AG09309 (cell line): Measurements from ENCODE around the gene ATXN2.

ENCODE experiments used
- DNase-seq: peaks from one replicate; pipeline ENCODE4 v3.0.0-alpha.2; 2010; ENCODE audit warnings: low read depth
- H3K4me3 ChIP-seq: 2 replicates; pipeline ENCODE4 v1.5.1; 2011; ENCODE audit warnings: mild to moderate bottlenecking, low read depth, low read length, moderate library complexity; ENCODE audit not compliant: control insufficient read depth
- CTCF ChIP-seq: IDR thresholded peaks from 2 replicates; pipeline ENCODE4 v1.5.1; 2011; ENCODE audit warnings: mild to moderate bottlenecking, low read depth, low read length, inconsistent platforms; ENCODE audit not compliant: insufficient read depth, control insufficient read depth; ENCODE audit errors: missing control alignments

ATXN2 gene

DNA sequence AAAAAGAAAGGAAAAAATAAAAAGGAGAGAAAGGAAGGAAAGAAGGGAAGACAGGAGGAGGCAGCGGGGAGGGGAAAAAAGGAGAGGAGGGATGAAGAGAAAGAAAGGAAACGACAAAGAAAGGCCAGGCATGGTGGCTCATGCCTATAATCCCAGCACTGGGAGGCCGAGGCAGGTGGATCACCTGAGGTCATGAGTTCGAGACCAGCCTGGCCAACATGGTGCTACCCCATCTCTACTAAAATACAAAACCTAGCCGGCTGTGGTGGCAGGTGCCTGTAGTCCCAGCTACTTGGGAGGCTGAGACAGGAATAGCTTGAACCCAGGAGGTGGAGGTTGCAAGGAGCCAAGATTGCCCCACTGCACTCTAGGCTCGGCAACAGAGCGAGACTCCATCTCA is 18.4 kb downstream of the ATXN2 start:
- H3K4me3 ChIP-seq = no peak overlapping the region
- no peak for TF ChIP-seq CTCF
- no peak for DNase-seq

DNA sequence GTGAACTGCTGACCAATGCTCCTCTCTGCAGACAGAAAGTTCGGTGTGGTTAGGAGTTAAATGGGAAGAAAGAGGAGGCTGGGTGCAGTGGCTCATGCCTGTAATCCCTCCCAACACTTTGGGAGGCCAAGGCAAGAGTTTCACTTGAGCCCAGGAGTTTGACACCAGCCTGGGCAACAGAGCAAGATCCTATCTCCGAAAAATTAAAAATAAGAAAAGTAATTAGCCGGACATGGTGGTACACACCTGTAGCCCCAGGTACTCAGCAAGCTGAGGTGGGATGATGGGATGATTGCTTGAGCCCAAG is 19.0 kb downstream of the ATXN2 start:
- no peak for TF ChIP-seq CTCF
- no peak overlapping the region for H3K4me3 ChIP-seq
- DNase-seq = no peak

DNA sequence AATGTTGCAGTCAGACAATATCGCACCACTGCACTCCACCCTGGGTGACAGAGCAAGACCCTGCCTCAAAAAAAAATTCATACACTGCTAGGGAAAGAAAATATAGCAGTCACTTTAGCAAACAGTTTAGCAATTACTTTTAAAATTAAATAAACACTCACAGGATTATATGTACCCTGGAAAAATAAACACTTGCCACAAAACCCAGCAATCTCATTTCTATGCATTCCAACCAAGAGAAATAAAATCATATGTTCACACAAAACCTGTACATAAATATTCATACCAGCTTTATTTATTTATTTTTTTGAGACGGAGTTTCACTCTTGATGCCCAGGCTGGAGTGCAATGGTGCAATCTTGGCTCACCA is 20.2 kb downstream of the ATXN2 start:
- DNase-seq = no peak
- no peak overlapping the region for H3K4me3 ChIP-seq
- no peak for TF ChIP-seq CTCF

DNA sequence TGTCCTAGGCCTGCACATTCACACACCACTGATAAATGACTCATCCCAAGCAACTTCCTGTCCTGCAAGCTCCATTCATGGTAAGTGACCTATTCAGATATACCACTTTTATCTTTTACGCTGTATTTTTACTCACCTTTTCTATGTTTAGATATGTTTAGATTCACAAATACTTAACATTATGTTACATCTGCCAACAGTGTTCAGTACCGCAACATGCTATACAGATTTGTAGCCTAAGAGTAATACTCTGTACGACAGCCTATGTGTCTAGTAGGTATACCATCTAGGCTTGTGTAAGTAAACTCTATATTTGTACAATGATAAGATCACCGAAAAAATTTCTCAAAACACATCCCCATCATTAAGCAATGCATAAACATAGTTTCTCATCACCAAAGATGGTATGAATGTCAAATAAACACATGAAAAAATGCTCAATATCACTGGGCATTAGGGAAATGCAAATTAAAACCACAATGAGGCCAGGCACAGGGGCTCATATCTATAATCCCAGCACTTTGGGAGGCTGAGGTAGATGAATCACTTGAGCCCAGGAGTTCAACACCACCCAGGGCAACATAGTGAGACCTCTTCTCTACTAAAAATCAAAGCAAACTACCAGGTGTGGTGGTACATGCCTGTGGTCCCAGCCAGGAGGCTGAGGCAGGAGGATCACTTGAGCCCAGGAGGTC is 20.7 kb downstream of the ATXN2 start:
- no peak for TF ChIP-seq CTCF
- no peak for DNase-seq
- H3K4me3 ChIP-seq = no peak overlapping the region

DNA sequence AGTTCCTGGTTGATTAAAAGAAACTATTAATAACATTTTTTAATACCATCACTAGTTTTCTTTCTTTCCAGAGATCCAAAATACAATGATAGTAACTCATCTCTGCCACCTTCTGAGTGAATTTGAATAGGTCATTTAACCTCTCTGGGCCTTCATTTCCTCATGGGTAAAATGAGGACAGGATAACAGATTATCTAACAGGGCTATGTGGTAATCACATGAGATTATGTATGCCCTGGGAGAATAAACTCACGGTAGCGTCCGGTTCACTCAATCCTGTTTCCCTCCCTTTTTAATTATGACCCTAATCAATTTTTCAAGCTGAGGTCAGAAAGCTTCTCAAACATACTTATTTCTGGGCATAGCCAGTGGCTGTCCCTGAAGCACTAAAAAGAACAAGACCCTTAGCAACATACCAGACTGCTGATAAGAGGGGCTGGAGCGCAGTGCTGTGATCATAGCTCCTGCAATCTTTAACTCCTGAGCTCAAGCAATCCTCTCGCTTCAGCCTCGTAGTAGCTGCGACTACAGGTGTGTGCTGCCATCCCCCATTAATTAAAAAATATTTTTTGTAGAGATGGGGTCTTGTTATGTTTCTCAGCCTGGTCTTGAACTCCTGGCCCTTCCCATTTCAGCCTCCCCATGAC is 24.2 kb downstream of the ATXN2 start:
- no peak for TF ChIP-seq CTCF
- no peak overlapping the region for H3K4me3 ChIP-seq
- no peak for DNase-seq

GRCh38 chr12:111573476-111573875 is 25.6 kb downstream of the ATXN2 start:
- H3K4me3 ChIP-seq = no peak overlapping the region
- no peak for TF ChIP-seq CTCF
- no peak for DNase-seq
